GM18861 (cell line): ENCODE data around the gene AXL.
"Not testable (repeated sequence)": the region's sequence is repeated elsewhere in the genome, so short reads cannot be mapped to it uniquely, and the experiment has no call there.

Experiments
- ATAC-seq: cut with Tn5 transposase; IDR thresholded peaks from one replicate; pipeline ENCODE4 v1.9.1; 2021; ENCODE audit not compliant: unreplicated experiment

AXL gene

GRCh38 chr19:41206456-41206855 lies 12.6 kb upstream of the AXL start:
- no peak for ATAC-seq

- no peak for ATAC-seq
These were observed 11.9 kb upstream of the AXL start for GRCh38 chr19:41206926-41207750.

- no peak for ATAC-seq
These were observed 4.9 kb upstream of the AXL start for GRCh38 chr19:41214161-41214560.

DNA sequence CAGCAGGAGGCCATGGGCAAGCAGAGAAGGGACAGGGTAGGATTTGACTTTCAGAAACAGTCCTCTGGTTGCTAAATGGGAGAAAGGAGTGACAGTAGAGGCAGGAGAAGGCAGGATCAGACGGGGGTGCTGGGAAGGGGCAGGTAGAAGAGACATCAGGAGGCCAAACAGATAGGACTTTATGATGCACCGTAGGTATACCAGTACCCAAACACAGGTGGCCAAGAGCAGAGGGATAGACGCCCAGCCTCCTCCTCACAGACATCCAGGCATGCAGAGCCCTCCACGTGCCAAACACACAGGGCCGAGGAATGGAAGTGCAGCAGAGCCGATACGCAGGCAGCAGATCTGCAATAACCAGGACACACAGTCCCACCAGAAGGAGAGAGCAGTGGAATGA lies 1.3 kb upstream of the AXL start:
- no peak for ATAC-seq

- ATAC-seq, result no peak
These were observed 791 bp upstream of the AXL start for GRCh38 chr19:41218249-41218614.

GRCh38 chr19:41219924-41220567 lies 1.0 kb downstream of the AXL start:
- ATAC-seq, result no peak

GRCh38 chr19:41220811-41221210 lies 1.8 kb downstream of the AXL start:
- no peak for ATAC-seq

DNA sequence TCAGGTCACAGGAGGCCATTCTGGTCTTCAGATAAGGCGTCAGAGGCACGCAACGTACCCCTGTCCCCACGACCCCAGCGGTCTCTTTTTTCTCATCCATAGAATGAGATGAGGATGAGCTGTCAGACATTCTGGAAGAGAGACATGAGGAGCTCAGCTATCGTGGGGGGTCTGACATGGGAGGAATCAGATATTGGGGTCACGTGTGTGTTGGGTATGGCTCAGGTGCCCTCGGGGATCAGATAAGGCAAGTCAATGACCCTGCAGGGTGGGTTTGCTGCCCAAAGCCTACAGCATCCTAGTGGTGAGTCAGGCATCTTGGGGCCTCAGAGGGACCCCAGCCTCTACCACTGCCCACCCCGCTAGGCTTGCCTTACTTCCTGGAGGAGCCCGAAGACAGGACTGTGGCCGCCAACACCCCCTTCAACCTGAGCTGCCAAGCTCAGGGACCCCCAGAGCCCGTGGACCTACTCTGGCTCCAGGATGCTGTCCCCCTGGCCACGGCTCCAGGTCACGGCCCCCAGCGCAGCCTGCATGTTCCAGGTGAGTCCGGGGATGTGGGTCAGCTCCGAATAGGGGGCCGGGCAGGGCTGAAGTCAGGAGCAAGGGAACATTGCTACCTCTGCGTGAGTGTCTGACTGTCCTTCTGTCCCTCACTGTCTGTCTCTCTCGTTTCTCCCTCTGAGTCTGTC lies 2.6 kb downstream of the AXL start:
- ATAC-seq, result no peak

DNA sequence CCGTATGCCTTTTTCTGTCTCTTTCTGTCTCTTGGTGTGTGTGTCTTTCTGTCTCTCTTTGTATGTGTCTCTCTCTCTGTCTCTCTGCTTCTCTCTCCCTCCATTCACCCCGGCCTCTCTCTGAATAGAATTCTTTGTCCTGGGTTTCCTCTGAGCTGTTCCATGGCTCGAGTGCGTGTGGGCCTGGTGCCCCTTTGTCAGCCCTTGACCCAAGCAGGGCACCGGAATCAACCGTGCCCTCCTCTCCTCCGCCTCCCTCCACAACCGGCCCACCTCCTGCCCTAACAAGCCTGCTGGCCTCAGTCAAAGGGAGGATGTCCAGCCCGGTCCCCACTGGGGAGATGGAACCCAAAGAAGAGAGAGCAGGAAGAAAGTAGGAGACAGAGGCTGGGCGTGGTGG lies 3.2 kb downstream of the AXL start:
- ATAC-seq, result no peak

- no peak for ATAC-seq
These were observed 4.6 kb downstream of the AXL start for GRCh38 chr19:41223431-41224234.

GRCh38 chr19:41224632-41225031 lies 5.6 kb downstream of the AXL start:
- ATAC-seq, result no peak

DNA sequence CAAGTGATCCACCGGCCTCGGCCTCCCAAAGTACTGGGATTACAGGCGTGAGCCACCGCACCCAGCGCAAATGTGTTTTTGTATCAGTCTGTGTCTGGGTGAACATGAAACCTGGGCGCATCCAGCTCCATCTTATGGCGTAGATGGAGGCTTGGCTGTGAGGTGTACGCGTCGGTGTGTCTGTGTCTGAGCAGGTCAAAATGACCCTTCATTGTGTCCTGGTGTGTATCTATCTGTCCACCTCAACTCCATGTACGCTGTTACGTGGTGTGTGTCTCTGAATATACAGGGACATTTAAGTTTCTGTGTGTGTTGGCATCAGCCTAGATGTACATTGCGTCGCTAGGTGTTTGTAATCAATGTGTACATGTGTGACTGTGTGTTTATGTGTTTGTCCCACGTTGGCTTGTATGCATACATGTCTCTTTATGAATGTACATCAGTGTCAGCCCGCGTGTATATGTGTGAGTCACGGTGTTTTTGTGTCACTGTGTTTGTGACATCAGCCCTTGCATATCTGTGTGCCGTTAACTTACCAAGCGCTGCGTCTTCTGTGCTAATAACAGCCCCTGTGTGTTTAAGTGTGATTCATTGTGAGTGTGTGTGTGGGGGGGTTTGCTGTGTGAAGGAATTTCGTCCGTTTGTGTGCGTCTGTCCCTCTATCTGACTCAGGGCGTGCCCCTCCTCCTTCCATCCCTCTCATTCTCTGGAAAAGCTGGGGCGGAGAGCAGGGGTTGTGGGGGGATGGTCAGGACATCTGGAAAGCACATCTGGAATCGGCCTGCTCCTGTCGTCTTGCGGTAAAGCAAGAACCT lies 6.4 kb downstream of the AXL start:
- no peak for ATAC-seq

DNA sequence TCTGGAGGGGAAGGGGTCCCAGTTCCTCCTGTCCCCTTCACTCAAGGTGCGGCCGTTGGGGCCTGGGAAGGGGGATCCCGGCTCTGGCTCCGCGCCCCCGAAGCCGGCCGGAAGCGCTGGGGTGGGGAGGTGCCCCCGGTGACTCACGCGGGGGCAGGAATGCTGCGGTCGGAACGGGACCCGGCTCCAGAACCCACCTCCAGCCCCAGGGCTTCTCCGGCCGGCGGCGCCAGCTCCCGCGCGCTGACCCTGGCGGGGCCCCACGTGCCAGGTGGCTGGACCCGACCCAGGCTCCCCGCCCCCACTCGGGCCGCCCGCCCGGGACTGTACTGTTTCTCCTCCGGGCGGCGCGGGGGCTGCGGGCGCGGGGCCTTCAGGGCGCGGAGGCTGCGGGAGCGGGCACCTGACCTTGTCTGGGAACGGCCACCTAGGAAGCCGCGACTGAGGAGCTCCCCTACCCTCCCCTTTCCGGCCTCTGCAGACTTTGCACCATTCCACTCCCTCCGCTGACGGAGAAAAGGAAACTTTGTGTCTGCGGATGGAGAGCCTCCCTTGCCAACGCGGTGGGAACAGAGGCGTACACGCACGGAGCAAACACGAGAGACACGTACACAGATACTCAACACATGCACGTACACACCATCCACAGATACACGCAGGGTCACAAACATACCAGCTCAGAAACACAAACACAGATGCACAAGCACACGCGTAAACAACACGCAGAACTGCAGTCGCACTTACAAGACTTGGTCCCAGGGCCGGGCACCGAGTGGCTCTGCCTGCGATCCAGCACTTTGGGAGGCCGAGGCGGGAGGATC lies 7.2 kb downstream of the AXL start:
- no peak for ATAC-seq

DNA sequence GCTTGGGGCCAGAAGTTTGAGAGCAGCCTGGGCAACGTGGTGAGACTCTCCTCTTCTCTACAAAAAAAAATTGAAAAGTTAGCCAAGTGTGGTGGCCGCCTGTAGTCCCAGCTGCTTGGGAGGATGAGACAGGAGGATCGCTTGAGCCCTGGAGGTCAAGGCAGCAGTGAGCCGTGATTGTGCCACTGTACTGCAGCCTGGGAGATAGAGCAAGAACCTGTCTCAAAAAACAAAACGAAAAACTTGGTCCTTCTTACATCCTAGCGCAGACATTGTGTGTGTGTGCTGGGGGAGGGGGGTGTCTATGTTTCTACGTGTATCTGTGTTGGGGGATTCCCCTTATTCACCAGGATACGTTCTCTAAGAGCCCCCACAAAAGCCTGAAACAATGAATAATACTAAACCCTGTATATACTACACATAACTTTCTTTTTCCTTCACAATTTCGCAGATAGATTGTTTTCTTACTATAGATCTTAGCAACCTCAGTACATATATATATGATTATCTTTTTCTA lies 7.9 kb downstream of the AXL start:
- no peak for ATAC-seq

DNA sequence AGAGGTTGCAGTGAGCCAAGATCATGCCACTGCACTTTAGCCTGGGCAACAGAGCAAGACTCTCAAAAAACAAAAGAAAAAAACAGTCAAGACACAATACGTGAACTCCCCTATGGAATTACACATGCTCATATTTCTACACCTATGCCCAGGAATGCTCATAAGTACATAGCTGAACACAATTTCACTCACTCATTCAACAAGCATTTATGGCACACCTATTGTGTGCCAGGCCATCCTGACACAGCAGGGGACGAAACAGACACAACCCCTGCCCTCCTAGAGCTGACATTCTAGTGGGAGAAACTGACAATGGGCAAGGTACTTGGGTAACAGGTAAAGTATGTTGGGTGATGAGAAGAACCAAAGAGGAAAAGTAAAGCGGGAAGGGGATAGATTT lies 9.5 kb downstream of the AXL start:
- no peak for ATAC-seq

- ATAC-seq, result not testable (repeated sequence)
These were observed 10.3 kb downstream of the AXL start for GRCh38 chr19:41229338-41229737.

DNA sequence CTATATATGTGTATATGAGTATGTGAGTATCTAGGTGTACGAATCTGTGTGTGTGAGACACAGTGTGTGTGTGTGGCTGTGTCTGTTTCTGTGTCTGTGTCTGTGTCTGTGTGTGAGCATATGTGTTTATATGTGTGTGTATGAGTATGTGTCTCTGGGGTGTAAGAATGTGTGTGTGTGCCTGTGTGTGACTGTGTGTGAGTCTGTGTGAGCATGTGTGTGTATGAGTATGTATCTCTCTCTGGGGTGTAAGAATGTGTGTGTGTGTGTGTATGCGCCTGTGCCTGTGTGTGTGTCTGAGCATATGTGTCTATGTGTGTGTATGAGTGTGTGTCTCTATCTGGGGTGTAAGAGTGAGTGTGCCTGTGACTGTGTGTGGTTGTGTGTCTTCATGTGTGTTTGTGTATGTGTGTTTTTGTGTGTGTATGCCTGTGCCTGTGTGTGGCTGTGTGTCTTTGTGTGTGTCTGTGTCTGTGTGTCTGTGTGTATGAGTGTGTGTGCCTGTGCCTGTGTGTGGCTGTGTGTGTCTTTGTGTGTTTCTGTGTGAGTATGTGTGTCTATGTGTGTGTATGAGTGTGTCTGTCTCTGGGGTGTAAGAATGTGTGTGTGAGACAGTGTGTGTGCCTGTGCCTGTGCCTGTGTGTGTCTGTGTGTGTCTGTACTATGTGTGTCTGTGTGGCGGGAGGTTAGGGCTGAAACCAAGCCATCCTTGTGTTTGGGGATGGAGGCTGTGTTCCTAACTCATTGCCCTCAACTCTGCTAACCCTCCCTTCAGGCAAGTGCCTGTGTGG lies 11.2 kb downstream of the AXL start:
- no peak for ATAC-seq

DNA sequence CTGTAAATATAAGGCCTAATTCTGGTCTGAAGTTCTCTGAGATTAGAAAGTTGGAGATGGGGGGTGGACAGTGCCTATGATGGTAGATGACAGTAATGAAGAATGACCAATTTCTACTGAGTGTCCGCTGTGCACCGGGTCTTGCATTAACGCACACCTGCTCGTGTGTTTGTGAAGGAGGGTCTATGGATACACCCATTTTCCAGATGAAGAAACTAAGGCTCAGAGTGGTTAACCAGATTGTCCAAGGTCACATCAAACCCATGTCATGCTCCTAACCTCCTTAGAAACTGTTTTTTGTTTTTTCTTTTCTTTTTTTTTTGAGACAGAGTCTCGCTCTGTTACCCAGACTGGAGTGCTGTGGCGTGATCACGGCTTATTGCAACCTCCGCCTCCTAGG lies 13.7 kb downstream of the AXL start:
- no peak for ATAC-seq
